B cell (primary cell): ENCODE measurements around the gene DNTT. TPM values are rescaled to one million over a fixed set of nuclear protein-coding genes. Genes with fewer than 3 reads are reported as not detected.

Experiments
- ATAC-seq: fragments of 200-7000 bp; cut with Tn5 transposase; one replicate; pipeline ENCODE4 v1.10.0; 2021; ENCODE audit warnings: low read depth, mild to moderate bottlenecking, moderate number of reproducible peaks, moderate library complexity
- CTCF ChIA-PET: fragments of 350-600 bp; sonication (Branson Sonifier 250); formaldehyde crosslinking; loops from one replicate; lab custom pipeline; 2021; ENCODE audit warnings: antibody characterized with exemption, inconsistent platforms; lab: Charles Lee
- POLR2A ChIA-PET: fragments of 350-600 bp; sonication (Branson Sonifier 250); formaldehyde crosslinking; loops from one replicate; lab custom pipeline; 2021; ENCODE audit warnings: antibody characterized with exemption; lab: Charles Lee
- DNase-seq: peaks from one replicate; pipeline ENCODE4 v3.0.0; 2013
- H2AFZ ChIP-seq: 2 replicates; pipeline ENCODE4 v1.6.1; 2012; ENCODE audit warnings: mild to moderate bottlenecking, low read depth, low read length; ENCODE audit not compliant: insufficient read depth, poor library complexity, severe bottlenecking
- H3K27ac ChIP-seq, 2 donors: 1 replicate in 1 of 2; 2 replicates in 1 of 2; pipeline ENCODE4 v1.5.1; 2012 to 2013; ENCODE audit warnings: low read length in 2 of 2, mild to moderate bottlenecking in 2 of 2, moderate library complexity in 1 of 2
- H3K27me3 ChIP-seq, 4 experiments: fragments of 200-600 bp in 1 of 4; sonication (generic) in 1 of 4; replicated peaks in 1 of 4; 1 replicate in 2 of 4; 2 replicates in 2 of 4; pipeline versions ENCODE4 v1.6.1 to v1.7.0; 2013 to 2016; ENCODE audit warnings: low read length in 3 of 4, mild to moderate bottlenecking in 2 of 4, mixed read lengths in 1 of 4, moderate library complexity in 1 of 4; ENCODE audit not compliant: insufficient read depth in 4 of 4, control insufficient read depth in 3 of 4; ENCODE audit errors: control extremely low read depth in 1 of 4
- H3K36me3 ChIP-seq, 2 experiments: replicated peaks in 1 of 2; 1 replicate in 1 of 2; 2 replicates in 1 of 2; pipeline versions ENCODE4 v1.6.1 to v1.7.1; 2013; ENCODE audit warnings: low read length in 1 of 2; ENCODE audit not compliant: insufficient read depth in 2 of 2, control insufficient read depth in 1 of 2; ENCODE audit errors: control extremely low read depth in 1 of 2, extremely low read depth in 1 of 2
- H3K4me1 ChIP-seq, 2 donors: fragments of 200-600 bp in 1 of 2; sonication (generic) in 1 of 2; 1 replicate in 1 of 2; 2 replicates in 1 of 2; pipeline versions ENCODE4 v1.5.1 to v1.6.1; 2013 to 2017; ENCODE audit warnings: low read length in 2 of 2; ENCODE audit not compliant: control insufficient read depth in 2 of 2, insufficient read depth in 2 of 2
- H3K4me2 ChIP-seq: replicated peaks from 2 replicates; pipeline ENCODE3; 2012; ENCODE audit warnings: mild to moderate bottlenecking, low read depth, low read length; ENCODE audit not compliant: poor library complexity, severe bottlenecking
- H3K4me3 ChIP-seq, 5 experiments: fragments of 200-600 bp in 1 of 5; sonication (generic) in 1 of 5; 1 replicate in 3 of 5; 2 replicates in 2 of 5; pipeline versions ENCODE4 v1.5.1 to v1.7.0; 2011 to 2016; ENCODE audit warnings: low read length in 4 of 5, mild to moderate bottlenecking in 4 of 5, low read depth in 2 of 5, control low read depth in 1 of 5, moderate library complexity in 1 of 5; ENCODE audit not compliant: insufficient read depth in 1 of 5; ENCODE audit errors: control extremely low read depth in 1 of 5, extremely low read depth in 1 of 5
- H3K79me2 ChIP-seq: fragments of 200-600 bp; sonication (generic); one replicate; pipeline ENCODE4 v1.6.0; 2016; ENCODE audit warnings: low read length; ENCODE audit not compliant: control insufficient read depth, insufficient read depth
- H3K9ac ChIP-seq: fragments of 200-600 bp; sonication (generic); 2 replicates; pipeline ENCODE4 v1.6.1; 2017; ENCODE audit warnings: mild to moderate bottlenecking, low read length, moderate library complexity
- H3K9me3 ChIP-seq, 3 donors: one replicate each; pipeline versions ENCODE4 v1.6.1 to v1.7.1; 2013; ENCODE audit warnings: low read length in 2 of 3; ENCODE audit not compliant: control insufficient read depth in 2 of 3, insufficient read depth in 1 of 3; ENCODE audit errors: control extremely low read depth in 1 of 3
- H4K20me1 ChIP-seq: 2 replicates; pipeline ENCODE4 v1.6.0; 2012; ENCODE audit warnings: mild to moderate bottlenecking, low read length; ENCODE audit not compliant: insufficient read depth, control insufficient read depth, poor library complexity, severe bottlenecking
- H3K27ac Mint-ChIP-seq: one replicate; pipeline ENCODE4 v1.8.0; 2021; ENCODE audit warnings: mixed read lengths
- H3K27me3 Mint-ChIP-seq: one replicate; pipeline ENCODE4 v1.8.0; 2021; ENCODE audit warnings: mixed read lengths
- H3K4me1 Mint-ChIP-seq: one replicate; pipeline ENCODE4 v1.8.0; 2021; ENCODE audit warnings: mixed read lengths
- H3K4me3 Mint-ChIP-seq: one replicate; pipeline ENCODE4 v1.8.0; 2021; ENCODE audit warnings: mixed read lengths
- H3K9me3 Mint-ChIP-seq: one replicate; pipeline ENCODE4 v1.8.0; 2022; ENCODE audit warnings: mixed read lengths; ENCODE audit not compliant: insufficient read depth
- EZH2 ChIP-seq: IDR thresholded peaks from 2 replicates; pipeline ENCODE4 v1.6.1; 2012; ENCODE audit warnings: borderline replicate concordance, low read depth, mild to moderate bottlenecking, moderate library complexity, low read length; ENCODE audit not compliant: insufficient read depth, poor library complexity, severe bottlenecking
- WGBS: methylation state at CpG from one replicate; pipeline ENCODE4 v1.1.5; 2013; ENCODE audit warnings: missing lambda C conversion rate; ENCODE audit not compliant: insufficient coverage; 5-methylcytosine and 5-hydroxymethylcytosine counted together
- intact Hi-C: fragments of 100-400 bp; cut with micrococcal nuclease; formaldehyde crosslinking; loops from one replicate; pipeline ENCODE4 v1.10.0; 2022
- polyA plus RNA-seq: library from polyadenylated mRNA; depleted of rRNA; stranded (reverse); fragments of >200 nt; gene quantifications from 2 replicates; pipeline ENCODE4 v1.2.3, GENCODE V29; 2012
- total RNA-seq, 2 donors: library from RNA; stranded (reverse); fragments of 120-200 nt in 1 of 2; gene quantifications; 1 replicate in 1 of 2; 2 replicates in 1 of 2; pipeline versions ENCODE4 v1.2.3 to v1.2.4, GENCODE V29; 2013 to 2022
- TF ChIP-seq, protein P1 (sequence below): fragments of 200-600 bp; IDR thresholded peaks from one replicate; pipeline ENCODE4 v1.8.0; 2022; ENCODE audit warnings: antibody characterized with exemption, mild to moderate bottlenecking

DNTT gene
- total and polyA plus RNA-seq, 2 donors (not counting 1 experiment from before 2014, with no cell fraction given): not detected

DNA sequence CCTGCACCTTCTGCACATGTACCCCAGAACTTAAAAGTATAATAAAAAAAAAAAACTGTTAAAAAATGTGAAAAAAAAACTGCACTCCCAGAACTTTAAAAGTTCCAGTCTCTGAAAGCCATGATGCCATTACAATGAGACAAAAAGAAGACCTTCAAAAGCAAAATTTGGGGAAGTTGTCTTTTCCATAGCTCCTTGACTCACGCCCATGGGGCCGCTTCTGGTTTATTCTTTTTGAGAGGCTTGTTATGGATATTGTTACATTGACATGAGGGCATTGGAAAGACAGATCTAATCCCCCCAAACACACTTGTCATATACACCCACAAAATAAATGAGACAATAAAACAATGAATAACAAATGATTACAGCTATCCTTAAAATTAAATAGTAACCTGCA is 33.7 kb upstream of the DNTT start:
- Histone ChIP-seq H3K4me1 (peaks cover 61 to 63% of the 10 kb centered on the region in 2 donors), H3K79me2 (peaks cover 72% of the 10 kb centered on the region), H3K9ac (peak overlapping the region; percentile 91), H3K4me2 (peak overlapping the region; percentile 83), H3K4me3 (peak overlapping the region; percentile 73 to 97 (median 96)), H3K9me3 (peaks cover 0 to 4% (median 0%) of the 10 kb centered on the region in 3 donors), H3K27me3 (no peaks in the 10 kb centered on the region), H3K36me3 (peaks cover 0 to 27% of the 10 kb centered on the region in 2 experiments), H4K20me1 (peaks cover 29% of the 10 kb centered on the region), H3K27ac (peak overlapping the region; percentile 79 to 88), H2AFZ (no peak overlapping the region)
- Mint-ChIP-seq H3K9me3 (no peaks in the 10 kb centered on the region), H3K4me3 (peak overlapping the region; percentile 97), H3K4me1 (peaks cover 80% of the 10 kb centered on the region), H3K27ac (peak overlapping the region; percentile 99), H3K27me3 (no peaks in the 10 kb centered on the region)
- no peak for TF ChIP-seq EZH2
- TF ChIP-seq, protein P1, sequence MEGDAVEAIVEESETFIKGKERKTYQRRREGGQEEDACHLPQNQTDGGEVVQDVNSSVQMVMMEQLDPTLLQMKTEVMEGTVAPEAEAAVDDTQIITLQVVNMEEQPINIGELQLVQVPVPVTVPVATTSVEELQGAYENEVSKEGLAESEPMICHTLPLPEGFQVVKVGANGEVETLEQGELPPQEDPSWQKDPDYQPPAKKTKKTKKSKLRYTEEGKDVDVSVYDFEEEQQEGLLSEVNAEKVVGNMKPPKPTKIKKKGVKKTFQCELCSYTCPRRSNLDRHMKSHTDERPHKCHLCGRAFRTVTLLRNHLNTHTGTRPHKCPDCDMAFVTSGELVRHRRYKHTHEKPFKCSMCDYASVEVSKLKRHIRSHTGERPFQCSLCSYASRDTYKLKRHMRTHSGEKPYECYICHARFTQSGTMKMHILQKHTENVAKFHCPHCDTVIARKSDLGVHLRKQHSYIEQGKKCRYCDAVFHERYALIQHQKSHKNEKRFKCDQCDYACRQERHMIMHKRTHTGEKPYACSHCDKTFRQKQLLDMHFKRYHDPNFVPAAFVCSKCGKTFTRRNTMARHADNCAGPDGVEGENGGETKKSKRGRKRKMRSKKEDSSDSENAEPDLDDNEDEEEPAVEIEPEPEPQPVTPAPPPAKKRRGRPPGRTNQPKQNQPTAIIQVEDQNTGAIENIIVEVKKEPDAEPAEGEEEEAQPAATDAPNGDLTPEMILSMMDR: no peak
- no peak for DNase-seq
- no CpG with 5 or more reads among the region's 2 CpGs for WGBS
- ChIA-PET CTCF (interaction anchor here (0.6 to 8.7 kb wide), 10 partner anchors 9 to 577 kb away, joined by 3 to 153 read pairs (median 7); partner anchors contain the start of gene TCTN3), POLR2A (interaction anchor here (0.7 to 5.8 kb wide), 15 partner anchors 8 to 1771 kb away, joined by 3 to 48 read pairs (median 4); no protein-coding TSS in a partner anchor)
- ATAC-seq: no peak
- intact Hi-C loops: loop anchor here (1.0 to 5.0 kb wide), 3 partner anchors 9 to 513 kb away; partner anchors contain the start of gene ENTPD1
